Measurements from ENCODE around the gene PTPN1. TPM values are rescaled to one million over a fixed set of nuclear protein-coding genes. Genes with fewer than 3 reads are reported as not detected.

Gene PTPN1
- total RNA-seq, 1 donor from 2014 or later: 73.9 TPM

- intact Hi-C loops (cut with micrococcal nuclease): loop anchor here (1.0 to 10.0 kb wide), 7 partner anchors 8 to 916 kb away; partner anchors contain the start of genes DPM1 and MOCS3
These were observed 741 bp downstream of the PTPN1 start for GRCh38 chr20:50510706-50511542.

GRCh38 chr20:50512323-50512722 lies 2.1 kb downstream of the PTPN1 start:
- intact Hi-C loops (cut with micrococcal nuclease): loop anchor here (10.0 kb wide), 2 partner anchors 442 to 918 kb away; partner anchors contain the start of genes DPM1 and MOCS3

GRCh38 chr20:50513169-50514034 lies 3.2 kb downstream of the PTPN1 start:
- intact Hi-C loops (cut with micrococcal nuclease): loop anchor here (10.0 kb wide), 2 partner anchors 441 to 919 kb away; partner anchors contain the start of genes DPM1 and MOCS3

GRCh38 chr20:50514035-50514337 lies 3.8 kb downstream of the PTPN1 start:
- intact Hi-C loops (cut with micrococcal nuclease): loop anchor here (10.0 kb wide), 2 partner anchors 441 to 919 kb away; partner anchors contain the start of genes DPM1 and MOCS3

GRCh38 chr20:50514750-50515149 lies 4.6 kb downstream of the PTPN1 start:
- intact Hi-C loops (cut with micrococcal nuclease): loop anchor here (5.0 to 10.0 kb wide), 3 partner anchors 218 to 920 kb away; partner anchors contain the start of genes DPM1, MOCS3 and PARD6B

GRCh38 chr20:50515471-50516106 lies 5.4 kb downstream of the PTPN1 start:
- intact Hi-C loops (cut with micrococcal nuclease): loop anchor here (5.0 to 10.0 kb wide), 3 partner anchors 217 to 921 kb away; partner anchors contain the start of genes DPM1, MOCS3 and PARD6B

GRCh38 chr20:50516180-50516934 lies 6.2 kb downstream of the PTPN1 start:
- intact Hi-C loops (cut with micrococcal nuclease): loop anchor here (5.0 to 10.0 kb wide), 3 partner anchors 216 to 922 kb away; partner anchors contain the start of genes DPM1, MOCS3 and PARD6B

- intact Hi-C loops (cut with micrococcal nuclease): loop anchor here (5.0 to 10.0 kb wide), 3 partner anchors 215 to 922 kb away; partner anchors contain the start of genes DPM1, MOCS3 and PARD6B
These were observed 7.0 kb downstream of the PTPN1 start for GRCh38 chr20:50516935-50517816.

- intact Hi-C loops (cut with micrococcal nuclease): loop anchor here (2.0 to 10.0 kb wide), 5 partner anchors 29 to 923 kb away; partner anchors contain the start of genes DPM1, MOCS3, PARD6B and UBE2V1
These were observed 7.6 kb downstream of the PTPN1 start for GRCh38 chr20:50517817-50518154.

- intact Hi-C loops (cut with micrococcal nuclease): loop anchor here (2.0 to 10.0 kb wide), 5 partner anchors 29 to 923 kb away; partner anchors contain the start of genes DPM1, MOCS3, PARD6B and UBE2V1
These were observed 8.1 kb downstream of the PTPN1 start for GRCh38 chr20:50518270-50518721.

- intact Hi-C loops (cut with micrococcal nuclease): loop anchor here (1.0 to 10.0 kb wide), 6 partner anchors 9 to 924 kb away; partner anchors contain the start of genes DPM1, MOCS3, PARD6B and PTPN1
These were observed 9.0 kb downstream of the PTPN1 start for GRCh38 chr20:50519036-50519762.

GRCh38 chr20:50520222-50520880 lies 10.2 kb downstream of the PTPN1 start:
- intact Hi-C loops (cut with micrococcal nuclease): no loop called here

GRCh38 chr20:50521221-50522052 lies 11.3 kb downstream of the PTPN1 start:
- intact Hi-C loops (cut with micrococcal nuclease): no loop called here

GRCh38 chr20:50522053-50522674 lies 12.0 kb downstream of the PTPN1 start:
- intact Hi-C loops (cut with micrococcal nuclease): no loop called here

- intact Hi-C loops (cut with micrococcal nuclease): no loop called here
These were observed 13.5 kb downstream of the PTPN1 start for GRCh38 chr20:50523552-50524167.

GRCh38 chr20:50525681-50526080 lies 15.5 kb downstream of the PTPN1 start:
- intact Hi-C loops (cut with micrococcal nuclease): no loop called here
